ENCODE data around the gene FBXO46. TPM values are rescaled to one million over a fixed set of nuclear protein-coding genes. Genes with fewer than 3 reads are reported as not detected.
A peak's percentile ranks its signal among the peaks of the same experiment; 100 is the strongest.
"Not testable (repeated sequence)": the region's sequence is repeated elsewhere in the genome, so short reads cannot be mapped to it uniquely, and the experiment has no call there.

Gene FBXO46
- total RNA-seq, 6 donors from 2014 or later = 12.0 to 21.1 (median 20.6) TPM

DNA sequence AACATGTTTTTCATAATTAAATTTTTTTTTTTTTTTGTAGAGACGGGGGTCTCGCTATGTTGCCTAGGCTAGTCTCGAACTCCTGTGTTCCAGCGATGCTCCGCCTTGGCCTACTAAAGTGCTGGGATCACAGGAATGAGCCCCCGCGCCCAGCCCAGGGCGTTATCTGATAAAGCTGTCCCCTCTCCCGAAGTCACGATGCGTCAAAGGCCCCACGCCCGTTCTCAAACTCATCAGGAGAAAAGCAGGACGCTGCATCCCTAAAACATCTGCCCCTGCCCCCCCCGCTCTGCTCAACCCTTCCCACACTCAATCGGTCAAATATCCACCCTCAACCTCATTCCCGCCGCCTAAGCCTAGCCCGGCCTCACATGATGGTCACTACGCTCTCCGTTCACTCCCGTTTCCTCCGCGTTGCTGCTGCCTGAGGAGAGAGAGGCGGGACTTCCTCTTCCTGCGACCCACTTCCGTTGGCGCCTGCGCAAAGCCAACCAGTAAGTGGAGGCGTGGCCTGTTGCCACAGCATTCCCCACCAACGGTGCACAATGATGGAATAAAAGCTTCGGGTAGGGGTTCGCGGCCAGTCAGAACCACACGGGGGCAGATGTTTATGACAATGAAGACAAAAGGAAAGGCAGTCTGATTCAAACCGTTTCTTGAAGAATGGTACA is 39.0 kb downstream of the FBXO46 start, which contains the start of gene SNRPD2:
SNRPD2 (minus strand) TSS at position 438 of the 671 bp plus-strand sequence; CDS start at position 373, 65 bp downstream.
- WGBS, 2 donors = 0 to 1% methylated on average over 32 to 36 of the region's 36 CpGs
- Histone ChIP-seq H3K4me3 (peak within 1 kb of the TSS; percentile 72 to 94 (median 90)), H3K4me1 (peaks cover 13 to 19% (median 17%) of the 10 kb centered on the region in 4 donors), H3K36me3 (peaks cover 16 to 39% (median 28%) of the 10 kb centered on the region in 4 donors), H3K9me3 (no peaks in the 10 kb centered on the region), H3K27me3 (no peaks in the 10 kb centered on the region), H3K27ac (peak within 1 kb of the TSS; percentile 89 to 95 (median 92))
- TF ChIP-seq EP300 (IDR thresholded peaks at IDR 0.05) (no peak), POLR2A (IDR thresholded peaks at IDR 0.05) (peak in 3 of 4 donors; percentile 49 to 89 (median 81)), POLR2AphosphoS5 (IDR thresholded peaks at IDR 0.05) (peak; percentile 93 to 98)
- TF ChIP-seq, protein P1, sequence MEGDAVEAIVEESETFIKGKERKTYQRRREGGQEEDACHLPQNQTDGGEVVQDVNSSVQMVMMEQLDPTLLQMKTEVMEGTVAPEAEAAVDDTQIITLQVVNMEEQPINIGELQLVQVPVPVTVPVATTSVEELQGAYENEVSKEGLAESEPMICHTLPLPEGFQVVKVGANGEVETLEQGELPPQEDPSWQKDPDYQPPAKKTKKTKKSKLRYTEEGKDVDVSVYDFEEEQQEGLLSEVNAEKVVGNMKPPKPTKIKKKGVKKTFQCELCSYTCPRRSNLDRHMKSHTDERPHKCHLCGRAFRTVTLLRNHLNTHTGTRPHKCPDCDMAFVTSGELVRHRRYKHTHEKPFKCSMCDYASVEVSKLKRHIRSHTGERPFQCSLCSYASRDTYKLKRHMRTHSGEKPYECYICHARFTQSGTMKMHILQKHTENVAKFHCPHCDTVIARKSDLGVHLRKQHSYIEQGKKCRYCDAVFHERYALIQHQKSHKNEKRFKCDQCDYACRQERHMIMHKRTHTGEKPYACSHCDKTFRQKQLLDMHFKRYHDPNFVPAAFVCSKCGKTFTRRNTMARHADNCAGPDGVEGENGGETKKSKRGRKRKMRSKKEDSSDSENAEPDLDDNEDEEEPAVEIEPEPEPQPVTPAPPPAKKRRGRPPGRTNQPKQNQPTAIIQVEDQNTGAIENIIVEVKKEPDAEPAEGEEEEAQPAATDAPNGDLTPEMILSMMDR (IDR thresholded peaks at IDR 0.05) = peak in 1 of 6 experiments; percentile 19
- peak in 1 of 2 donors; percentile 93 for DNase-seq
- peak; percentile 92 to 93 for ATAC-seq (ENCODE audit: low FRiP score in 2 of 2)

DNA sequence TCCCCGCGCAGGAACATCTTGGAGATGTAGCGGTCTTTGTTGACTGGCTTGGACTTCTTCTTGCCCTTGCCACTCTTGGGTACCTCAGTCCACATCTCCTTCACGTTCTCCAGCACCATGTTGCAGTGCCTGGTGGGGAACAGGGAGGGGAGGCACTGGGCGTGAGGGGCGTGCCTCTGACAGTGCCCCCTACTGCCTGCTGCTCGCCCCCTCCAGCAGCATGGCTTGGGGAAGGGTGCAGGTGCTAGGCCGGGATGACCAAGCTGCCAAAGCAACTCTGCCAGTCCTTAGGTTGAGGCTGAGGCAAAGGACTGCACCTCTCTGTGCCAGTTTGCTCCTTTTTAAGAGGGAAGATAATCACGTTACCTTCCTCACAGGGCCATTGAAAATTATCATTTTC is 43.1 kb downstream of the FBXO46 start:
- no peaks in the 10 kb centered on the region for H3K27me3 ChIP-seq
- no peak for DNase-seq
- H3K9me3 ChIP-seq = no peaks in the 10 kb centered on the region
- H3K36me3 ChIP-seq = peaks cover 17 to 54% (median 35%) of the 10 kb centered on the region in 4 donors
- no peak overlapping the region for H3K27ac ChIP-seq
- WGBS, 2 donors = 89 to 90% methylated on average over 9 of the region's 9 CpGs
- no peak overlapping the region for H3K4me3 ChIP-seq
- ATAC-seq (ENCODE audit: low FRiP score in 2 of 2) = no peak
- TF ChIP-seq EP300 (IDR thresholded peaks at IDR 0.05) (no peak), POLR2AphosphoS5 (IDR thresholded peaks at IDR 0.05) (no peak), POLR2A (IDR thresholded peaks at IDR 0.05) (no peak)
- TF ChIP-seq, protein P1 (IDR thresholded peaks at IDR 0.05) = no peak
- H3K4me1 ChIP-seq = peaks cover 7 to 11% (median 9%) of the 10 kb centered on the region in 4 donors

DNA sequence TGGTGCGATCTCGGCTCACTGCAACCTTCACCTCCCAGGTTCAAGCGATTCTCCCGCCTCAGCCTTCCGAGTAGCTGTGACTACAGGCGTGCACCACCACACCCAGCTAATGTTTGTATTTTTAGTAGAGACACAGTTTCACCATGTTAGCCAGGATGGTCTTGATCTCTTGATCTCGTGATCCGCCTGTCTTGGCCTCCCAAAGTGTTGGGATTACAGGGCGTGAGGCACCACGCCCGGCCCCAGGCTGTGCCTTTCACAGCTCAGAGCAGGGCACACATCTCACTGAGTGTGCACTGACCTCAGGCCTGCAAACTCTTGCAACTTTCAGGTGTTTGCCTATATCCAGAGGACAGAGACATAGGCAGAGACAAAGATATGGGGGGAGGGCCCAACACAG is 45.7 kb downstream of the FBXO46 start:
- H3K9me3 ChIP-seq; H3K4me3 ChIP-seq; H3K27ac ChIP-seq; ATAC-seq (ENCODE audit: low FRiP score in 2 of 2); DNase-seq; H3K27me3 ChIP-seq: not testable (repeated sequence)
- peaks cover 8 to 14% (median 11%) of the 10 kb centered on the region in 4 donors for H3K4me1 ChIP-seq
- H3K36me3 ChIP-seq = peaks cover 17 to 54% (median 35%) of the 10 kb centered on the region in 4 donors
- 89 to 95% methylated on average over 11 of the region's 11 CpGs for WGBS, 2 donors

DNA sequence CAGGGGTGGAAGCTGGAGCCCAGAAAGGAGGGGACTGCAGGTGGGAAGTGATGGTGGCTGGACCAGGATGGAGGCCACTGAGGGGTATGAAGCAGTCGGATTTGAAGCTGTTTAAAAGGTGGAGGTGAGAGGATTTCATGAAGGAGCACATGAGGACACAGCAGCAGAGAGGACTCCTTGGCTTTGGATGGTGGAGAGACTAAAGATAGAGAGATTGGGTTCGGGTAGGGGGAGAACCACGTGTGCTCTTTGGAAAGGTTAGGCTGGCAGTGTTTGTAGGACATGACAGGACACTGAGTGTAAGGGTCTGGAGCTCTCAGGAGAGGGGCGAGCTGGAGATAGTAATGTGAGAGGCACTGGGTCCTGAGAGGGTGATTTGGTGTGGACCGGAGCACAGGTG is 47.8 kb downstream of the FBXO46 start:
- no peak for ATAC-seq (ENCODE audit: low FRiP score in 2 of 2)
- TF ChIP-seq POLR2A (IDR thresholded peaks at IDR 0.05) = no peak
- TF ChIP-seq, protein P1 (IDR thresholded peaks at IDR 0.05) = no peak
- TF ChIP-seq EP300 (IDR thresholded peaks at IDR 0.05) = no peak
- no peak for TF ChIP-seq POLR2AphosphoS5 (IDR thresholded peaks at IDR 0.05)
- DNase-seq = no peak
- no peak overlapping the region for H3K27ac ChIP-seq
- H3K4me3 ChIP-seq = no peak overlapping the region
- no peaks in the 10 kb centered on the region for H3K9me3 ChIP-seq
- peaks cover 12 to 17% (median 14%) of the 10 kb centered on the region in 4 donors for H3K4me1 ChIP-seq
- peaks cover 0 to 4% (median 2%) of the 10 kb centered on the region in 4 donors for H3K27me3 ChIP-seq
- H3K36me3 ChIP-seq = peaks cover 14 to 41% (median 29%) of the 10 kb centered on the region in 4 donors
- 77 to 79% methylated on average over 5 of the region's 5 CpGs for WGBS, 2 donors

DNA sequence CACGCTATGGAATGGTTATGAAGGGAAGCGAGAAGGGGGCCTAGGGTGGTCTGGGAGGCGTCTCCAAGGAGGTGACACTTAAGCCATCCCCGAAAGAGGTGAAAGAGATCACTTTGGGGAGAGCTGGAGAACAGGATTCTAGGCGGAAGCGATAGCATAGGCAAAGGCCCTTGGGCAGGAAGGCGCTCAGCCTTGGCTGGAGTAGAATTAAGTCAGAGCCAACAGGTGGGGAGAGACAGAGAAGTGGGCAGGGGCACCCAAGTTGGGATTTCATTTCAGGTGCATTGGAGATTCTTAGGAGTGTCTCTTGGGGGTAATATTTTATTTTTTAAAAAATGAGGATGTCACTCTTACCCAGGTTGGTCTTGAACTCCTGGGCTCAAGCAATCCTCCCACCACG is 48.6 kb downstream of the FBXO46 start:
- ATAC-seq (ENCODE audit: low FRiP score in 2 of 2) (no peak), DNase-seq (no peak)
- peak overlapping the region; percentile 59 to 83 (median 68) for H3K27ac ChIP-seq
- H3K36me3 ChIP-seq = peaks cover 6 to 33% (median 21%) of the 10 kb centered on the region in 4 donors
- H3K4me3 ChIP-seq = peak overlapping the region in 1 of 4 donors; percentile 36
- 76 to 79% methylated on average over 8 of the region's 8 CpGs for WGBS, 2 donors
- TF ChIP-seq POLR2A (IDR thresholded peaks at IDR 0.05) = no peak
- TF ChIP-seq, protein P1 (IDR thresholded peaks at IDR 0.05) = no peak
- TF ChIP-seq EP300 (IDR thresholded peaks at IDR 0.05) = no peak
- peaks cover 19 to 25% (median 21%) of the 10 kb centered on the region in 4 donors for H3K4me1 ChIP-seq
- H3K9me3 ChIP-seq = no peaks in the 10 kb centered on the region
- peaks cover 0 to 12% (median 6%) of the 10 kb centered on the region in 4 donors for H3K27me3 ChIP-seq

Measured in upper lobe of left lung (tissue), 6 donors.